Ishikawa (cell line): ENCODE data around the gene RPL7A.

ENCODE experiments used
- CREB1 ChIP-seq: IDR thresholded peaks from 2 replicates; pipeline ENCODE4 v1.6.1; 2012; ENCODE audit warnings: low read depth
- TAF1 ChIP-seq: IDR thresholded peaks from 2 replicates; pipeline ENCODE4 v1.6.1; 2012; ENCODE audit warnings: low read depth, mild to moderate bottlenecking

DNA sequence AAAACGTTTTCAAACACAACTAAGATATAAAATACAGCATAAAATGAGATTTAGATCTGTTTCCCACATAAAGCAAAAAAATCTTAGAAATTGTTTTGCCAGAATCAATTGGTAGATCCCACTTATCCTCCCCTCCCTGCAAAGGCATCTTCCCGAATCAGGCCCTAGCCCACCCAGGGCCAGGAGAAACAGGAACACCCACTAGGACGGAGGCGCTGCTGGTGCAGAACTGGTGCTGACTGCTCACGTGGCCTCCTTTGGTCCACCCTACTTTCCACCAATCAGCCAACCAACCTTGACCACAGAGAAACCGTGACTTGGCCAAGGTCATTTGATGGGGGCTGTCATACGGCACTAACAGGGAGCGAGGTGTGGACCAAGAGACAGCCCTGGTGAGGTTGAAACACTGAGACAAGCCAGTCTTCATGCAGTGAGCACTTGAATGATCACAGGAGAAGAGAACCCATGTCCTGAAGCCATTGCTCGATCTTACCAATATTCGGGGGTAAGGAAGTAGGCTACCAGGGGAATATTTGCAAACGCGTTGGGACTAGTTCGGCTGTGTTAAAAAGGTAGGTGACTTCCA lies 13.6 kb downstream of the RPL7A start:
- no peak for TF ChIP-seq CREB1
- no peak for TF ChIP-seq TAF1
